WTC11 (cell line): ENCODE results near the gene MYO1F. TPM values are rescaled to one million over a fixed set of nuclear protein-coding genes. Genes with fewer than 3 reads are reported as not detected.
"Not testable (repeated sequence)": the region's sequence is repeated elsewhere in the genome, so short reads cannot be mapped to it uniquely, and the experiment has no call there.

Source experiments
- ATAC-seq: fragments of 200-7000 bp; cut with Tn5 transposase; 2 replicates; pipeline ENCODE4 v1.10.0; 2021; ENCODE audit warnings: mild to moderate bottlenecking, moderate library complexity
- CTCF ChIA-PET: fragments of 300-600 bp; sonication (Branson Sonifier 250); formaldehyde crosslinking; loops from one replicate; lab custom pipeline; 2021; ENCODE audit warnings: antibody characterized with exemption; lab: Charles Lee
- POLR2A ChIA-PET: fragments of 350-600 bp; sonication (Branson Sonifier 250); formaldehyde crosslinking; loops from one replicate; lab custom pipeline; 2021; ENCODE audit warnings: antibody characterized with exemption; lab: Charles Lee
- DNase-seq: peaks from one replicate; pipeline ENCODE4 v3.0.0; 2021; ENCODE audit warnings: low spot score
- H3K27ac Mint-ChIP-seq: 2 replicates; pipeline ENCODE4 v1.8.0; 2021; ENCODE audit warnings: mixed read lengths
- H3K27me3 Mint-ChIP-seq: 2 replicates; pipeline ENCODE4 v1.8.0; 2021; ENCODE audit warnings: low read depth, mild to moderate bottlenecking, moderate library complexity, mixed read lengths
- H3K36me3 Mint-ChIP-seq: 2 replicates; pipeline ENCODE4 v1.8.0; 2021; ENCODE audit warnings: mixed read lengths
- H3K4me1 Mint-ChIP-seq: 2 replicates; pipeline ENCODE4 v1.8.0; 2022; ENCODE audit warnings: mixed read lengths
- H3K4me3 Mint-ChIP-seq: 2 replicates; pipeline ENCODE4 v1.8.0; 2021; ENCODE audit warnings: mild to moderate bottlenecking, moderate library complexity, mixed read lengths
- H3K9me3 Mint-ChIP-seq: 2 replicates; pipeline ENCODE4 v1.8.0; 2021; ENCODE audit warnings: mixed read lengths
- ARID4B ChIP-seq: sonication (generic); formaldehyde crosslinking; IDR thresholded peaks from 2 replicates; pipeline ENCODE4 v1.8.0; 2023; ENCODE audit warnings: missing genetic modification reagents, mild to moderate bottlenecking, borderline replicate concordance
- CBFB ChIP-seq: sonication (generic); formaldehyde crosslinking; IDR thresholded peaks from 2 replicates; pipeline ENCODE4 v1.8.1; 2022; ENCODE audit warnings: mild to moderate bottlenecking, low read depth, missing genetic modification reagents
- CREB1 ChIP-seq: sonication (generic); formaldehyde crosslinking; IDR thresholded peaks from 2 replicates; pipeline ENCODE4 v1.8.0; 2023; ENCODE audit warnings: mild to moderate bottlenecking, missing genetic modification reagents
- FOXP1 ChIP-seq: sonication (generic); formaldehyde crosslinking; IDR thresholded peaks from 2 replicates; pipeline ENCODE4 v1.8.0; 2022; ENCODE audit warnings: missing genetic modification reagents, mild to moderate bottlenecking, moderate library complexity, borderline replicate concordance
- MLX ChIP-seq: sonication (generic); formaldehyde crosslinking; IDR thresholded peaks from 2 replicates; pipeline ENCODE4 v1.8.1; 2023; ENCODE audit warnings: mild to moderate bottlenecking, missing genetic modification reagents, moderate library complexity
- MXD4 ChIP-seq: fragments of 250-450 bp; sonication (Bioruptor Pico); IDR thresholded peaks from 2 replicates; pipeline ENCODE4 v1.8.0; 2021; ENCODE audit warnings: mild to moderate bottlenecking, moderate library complexity, borderline replicate concordance
- NFE2L1 ChIP-seq: sonication (generic); formaldehyde crosslinking; IDR thresholded peaks from 2 replicates; pipeline ENCODE4 v1.8.1; 2023; ENCODE audit warnings: missing genetic modification reagents
- NFYB ChIP-seq: sonication (generic); formaldehyde crosslinking; conservative IDR thresholded peaks from 2 replicates; pipeline ENCODE4 v1.8.0; 2022; ENCODE audit warnings: low read depth, missing genetic modification reagents
- NR1H2 ChIP-seq: sonication (generic); formaldehyde crosslinking; IDR thresholded peaks from 2 replicates; pipeline ENCODE4 v1.9.0; 2021; ENCODE audit warnings: mild to moderate bottlenecking, moderate library complexity, missing genetic modification reagents
- NR2C2 ChIP-seq: sonication (generic); formaldehyde crosslinking; IDR thresholded peaks from 2 replicates; pipeline ENCODE4 v1.8.0; 2022; ENCODE audit warnings: mild to moderate bottlenecking, missing genetic modification reagents
- RORB ChIP-seq: fragments of 250-450 bp; sonication (Bioruptor Pico); IDR thresholded peaks from 2 replicates; pipeline ENCODE4 v1.9.0; 2021; ENCODE audit warnings: mild to moderate bottlenecking
- SMAD3 ChIP-seq: sonication (generic); formaldehyde crosslinking; IDR thresholded peaks from 2 replicates; pipeline ENCODE4 v1.8.0; 2022; ENCODE audit warnings: missing genetic modification reagents, mild to moderate bottlenecking, borderline replicate concordance
- ZNF219 ChIP-seq: sonication (generic); formaldehyde crosslinking; IDR thresholded peaks from 2 replicates; pipeline ENCODE4 v1.8.0; 2023; ENCODE audit warnings: missing genetic modification reagents, mild to moderate bottlenecking, borderline replicate concordance
- ZNF416 ChIP-seq: fragments of 250-450 bp; sonication (Bioruptor Pico); IDR thresholded peaks from 2 replicates; pipeline ENCODE4 v1.9.0; 2021; ENCODE audit warnings: mild to moderate bottlenecking, inconsistent platforms
- total RNA-seq: library from RNA; stranded (reverse); gene quantifications from 3 replicates; pipeline ENCODE4 v1.2.3, GENCODE V29; 2021
- TF ChIP-seq, protein P1 (sequence below): sonication (generic); formaldehyde crosslinking; IDR thresholded peaks from 2 replicates; pipeline ENCODE4 v1.8.1; 2023; ENCODE audit warnings: mild to moderate bottlenecking, missing genetic modification reagents, moderate library complexity
- TF ChIP-seq, protein P2 (sequence below): sonication (generic); formaldehyde crosslinking; IDR thresholded peaks from 2 replicates; pipeline ENCODE4 v1.8.0; 2022; ENCODE audit warnings: mild to moderate bottlenecking, missing genetic modification reagents
- TF ChIP-seq, protein P3 (sequence below): sonication (generic); formaldehyde crosslinking; IDR thresholded peaks from 2 replicates; pipeline ENCODE4 v1.8.1; 2022; ENCODE audit warnings: low read depth, mild to moderate bottlenecking, moderate library complexity, missing genetic modification reagents, borderline replicate concordance
- TF ChIP-seq, protein P4 (sequence below): sonication (generic); formaldehyde crosslinking; IDR thresholded peaks from 2 replicates; pipeline ENCODE4 v1.8.1; 2023; ENCODE audit warnings: mild to moderate bottlenecking, moderate library complexity, missing genetic modification reagents

Gene MYO1F
- total RNA-seq, 1 experiment from 2014 or later = 2.8 TPM

- H3K9me3 Mint-ChIP-seq = peaks cover 5% of the 10 kb centered on the region; the same call in 1 of the 2 replicates
- H3K27ac Mint-ChIP-seq = no peak overlapping the region
- H3K36me3 Mint-ChIP-seq = no peaks in the 10 kb centered on the region
- ATAC-seq (peak; percentile 39), DNase-seq (no peak)
- TF ChIP-seq RORB (CRISPR knock-in tag) (no peak), CREB1 (CRISPR knock-in tag) (no peak), ZNF416 (no peak), ARID4B (CRISPR knock-in tag) (no peak), FOXP1 (CRISPR knock-in tag) (no peak), NFYB (CRISPR knock-in tag) (no peak)
- TF ChIP-seq, protein P1, sequence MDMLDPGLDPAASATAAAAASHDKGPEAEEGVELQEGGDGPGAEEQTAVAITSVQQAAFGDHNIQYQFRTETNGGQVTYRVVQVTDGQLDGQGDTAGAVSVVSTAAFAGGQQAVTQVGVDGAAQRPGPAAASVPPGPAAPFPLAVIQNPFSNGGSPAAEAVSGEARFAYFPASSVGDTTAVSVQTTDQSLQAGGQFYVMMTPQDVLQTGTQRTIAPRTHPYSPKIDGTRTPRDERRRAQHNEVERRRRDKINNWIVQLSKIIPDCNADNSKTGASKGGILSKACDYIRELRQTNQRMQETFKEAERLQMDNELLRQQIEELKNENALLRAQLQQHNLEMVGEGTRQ (CRISPR knock-in tag) = no peak
- TF ChIP-seq, protein P2, sequence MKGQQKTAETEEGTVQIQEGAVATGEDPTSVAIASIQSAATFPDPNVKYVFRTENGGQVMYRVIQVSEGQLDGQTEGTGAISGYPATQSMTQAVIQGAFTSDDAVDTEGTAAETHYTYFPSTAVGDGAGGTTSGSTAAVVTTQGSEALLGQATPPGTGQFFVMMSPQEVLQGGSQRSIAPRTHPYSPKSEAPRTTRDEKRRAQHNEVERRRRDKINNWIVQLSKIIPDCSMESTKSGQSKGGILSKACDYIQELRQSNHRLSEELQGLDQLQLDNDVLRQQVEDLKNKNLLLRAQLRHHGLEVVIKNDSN (CRISPR knock-in tag) = no peak
- TF ChIP-seq, protein P3, sequence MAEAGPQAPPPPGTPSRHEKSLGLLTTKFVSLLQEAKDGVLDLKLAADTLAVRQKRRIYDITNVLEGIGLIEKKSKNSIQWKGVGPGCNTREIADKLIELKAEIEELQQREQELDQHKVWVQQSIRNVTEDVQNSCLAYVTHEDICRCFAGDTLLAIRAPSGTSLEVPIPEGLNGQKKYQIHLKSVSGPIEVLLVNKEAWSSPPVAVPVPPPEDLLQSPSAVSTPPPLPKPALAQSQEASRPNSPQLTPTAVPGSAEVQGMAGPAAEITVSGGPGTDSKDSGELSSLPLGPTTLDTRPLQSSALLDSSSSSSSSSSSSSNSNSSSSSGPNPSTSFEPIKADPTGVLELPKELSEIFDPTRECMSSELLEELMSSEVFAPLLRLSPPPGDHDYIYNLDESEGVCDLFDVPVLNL (CRISPR knock-in tag) = no peak
- TF ChIP-seq, protein P4, sequence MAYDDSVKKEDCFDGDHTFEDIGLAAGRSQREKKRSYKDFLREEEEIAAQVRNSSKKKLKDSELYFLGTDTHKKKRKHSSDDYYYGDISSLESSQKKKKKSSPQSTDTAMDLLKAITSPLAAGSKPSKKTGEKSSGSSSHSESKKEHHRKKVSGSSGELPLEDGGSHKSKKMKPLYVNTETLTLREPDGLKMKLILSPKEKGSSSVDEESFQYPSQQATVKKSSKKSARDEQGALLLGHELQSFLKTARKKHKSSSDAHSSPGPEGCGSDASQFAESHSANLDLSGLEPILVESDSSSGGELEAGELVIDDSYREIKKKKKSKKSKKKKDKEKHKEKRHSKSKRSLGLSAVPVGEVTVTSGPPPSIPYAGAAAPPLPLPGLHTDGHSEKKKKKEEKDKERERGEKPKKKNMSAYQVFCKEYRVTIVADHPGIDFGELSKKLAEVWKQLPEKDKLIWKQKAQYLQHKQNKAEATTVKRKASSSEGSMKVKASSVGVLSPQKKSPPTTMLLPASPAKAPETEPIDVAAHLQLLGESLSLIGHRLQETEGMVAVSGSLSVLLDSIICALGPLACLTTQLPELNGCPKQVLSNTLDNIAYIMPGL (CRISPR knock-in tag) = no peak
- H3K4me3 Mint-ChIP-seq = peak overlapping the region; percentile 11; the same call in 1 of the 2 replicates
- H3K27me3 Mint-ChIP-seq = peaks cover 9% of the 10 kb centered on the region
- peaks cover 24% of the 10 kb centered on the region for H3K4me1 Mint-ChIP-seq
- ChIA-PET POLR2A (no interaction called here), CTCF (interaction anchor here (1.3 to 4.3 kb wide), 5 partner anchors 11 to 223 kb away, joined by 4 to 19 read pairs (median 6); no protein-coding TSS in a partner anchor)
Observed at GRCh38 chr19:8575467-8575997, 1.7 kb downstream of the MYO1F start.

- POLR2A ChIA-PET = interaction anchor here (0.7 kb wide), 1 partner anchor 134 kb away, joined by 3 read pairs; no protein-coding TSS in a partner anchor
- H3K36me3 Mint-ChIP-seq, H3K27ac Mint-ChIP-seq, H3K9me3 Mint-ChIP-seq, DNase-seq, CTCF ChIA-PET, H3K27me3 Mint-ChIP-seq, H3K4me3 Mint-ChIP-seq, ATAC-seq: not testable (repeated sequence)
- H3K4me1 Mint-ChIP-seq = peaks cover 24% of the 10 kb centered on the region
Observed at GRCh38 chr19:8574619-8574922, 2.7 kb downstream of the MYO1F start.

- POLR2A ChIA-PET = no interaction called here
- DNase-seq (no peak), ATAC-seq (no peak)
- Mint-ChIP-seq H3K4me1 (peaks cover 19% of the 10 kb centered on the region), H3K27ac (no peak overlapping the region), H3K9me3 (peaks cover 5% of the 10 kb centered on the region; the same call in 1 of the 2 replicates), H3K4me3 (no peak overlapping the region), H3K36me3 (no peaks in the 10 kb centered on the region), H3K27me3 (0 out of 2 replicates have a peak, but pooled peaks cover 3% of the 10 kb centered on the region)
- CTCF ChIA-PET = no interaction called here
- no peak for TF ChIP-seq NR1H2 (CRISPR knock-in tag)
- no peak for TF ChIP-seq CBFB (CRISPR knock-in tag)
- no peak for TF ChIP-seq NFE2L1
- no peak for TF ChIP-seq NR2C2 (CRISPR knock-in tag)
- no peak for TF ChIP-seq MLX (CRISPR knock-in tag)
- TF ChIP-seq MXD4 (CRISPR knock-in tag) = no peak
- TF ChIP-seq SMAD3 (CRISPR knock-in tag) = no peak
- no peak for TF ChIP-seq ZNF219 (CRISPR knock-in tag)
Observed at GRCh38 chr19:8573316-8573715, 3.9 kb downstream of the MYO1F start.
